Measurements from ENCODE around the gene LRRC71.
"Not testable (repeated sequence)": the region's sequence is repeated elsewhere in the genome, so short reads cannot be mapped to it uniquely, and the experiment has no call there.

LRRC71 gene

DNA sequence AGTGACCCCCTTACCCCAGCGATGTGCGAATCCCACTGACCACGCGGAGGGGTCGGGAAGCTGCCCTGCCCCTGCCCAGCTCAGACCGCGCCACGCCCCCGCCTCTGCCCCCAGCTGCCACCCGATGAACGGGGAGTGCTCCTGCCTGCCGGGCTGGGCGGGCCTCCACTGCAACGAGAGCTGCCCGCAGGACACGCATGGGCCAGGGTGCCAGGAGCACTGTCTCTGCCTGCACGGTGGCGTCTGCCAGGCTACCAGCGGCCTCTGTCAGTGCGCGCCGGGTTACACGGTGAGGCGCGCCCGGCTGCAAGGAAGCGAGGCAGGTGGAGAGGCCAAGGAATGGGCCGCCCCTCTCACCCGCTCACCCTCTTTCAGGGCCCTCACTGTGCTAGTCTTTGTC is 11.9 kb upstream of the LRRC71 start:
- DNase-seq: no peak

GRCh38 chr1:156908955-156909354 is 11.5 kb upstream of the LRRC71 start:
- no peak for DNase-seq

DNA sequence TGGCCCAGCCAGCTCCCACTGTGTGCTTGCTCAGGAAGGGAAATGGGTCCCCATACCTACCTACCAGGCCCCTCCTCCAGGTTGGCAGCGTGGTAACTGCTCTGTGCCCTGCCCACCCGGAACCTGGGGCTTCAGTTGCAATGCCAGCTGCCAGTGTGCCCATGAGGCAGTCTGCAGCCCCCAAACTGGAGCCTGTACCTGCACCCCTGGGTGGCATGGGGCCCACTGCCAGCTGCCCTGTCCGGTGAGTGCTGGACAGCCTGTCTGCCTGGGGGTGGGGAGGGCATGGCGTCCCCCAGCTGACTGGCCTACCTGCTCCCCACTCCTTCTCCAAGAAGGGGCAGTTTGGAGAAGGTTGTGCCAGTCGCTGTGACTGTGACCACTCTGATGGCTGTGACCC is 10.8 kb upstream of the LRRC71 start:
- DNase-seq: no peak

DNA sequence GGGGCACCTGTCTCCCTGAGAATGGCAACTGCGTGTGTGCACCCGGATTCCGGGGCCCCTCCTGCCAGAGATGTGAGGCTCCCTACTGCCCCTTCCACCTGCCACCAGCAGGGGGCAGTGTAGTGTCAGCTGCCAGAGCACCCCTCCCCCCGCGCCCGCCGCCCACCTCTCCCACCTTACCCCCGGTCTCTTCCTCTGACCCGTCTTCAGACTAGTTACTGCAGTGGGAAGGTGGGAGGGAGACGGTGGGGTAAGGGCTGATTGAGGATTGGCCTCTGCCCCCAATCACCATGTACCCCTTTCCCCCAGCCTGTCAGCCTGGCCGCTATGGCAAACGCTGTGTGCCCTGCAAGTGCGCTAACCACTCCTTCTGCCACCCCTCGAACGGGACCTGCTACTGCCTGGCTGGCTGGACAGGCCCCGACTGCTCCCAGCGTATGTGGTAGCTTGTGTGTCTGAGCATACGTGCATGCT is 10.1 kb upstream of the LRRC71 start:
- DNase-seq: no peak

DNA sequence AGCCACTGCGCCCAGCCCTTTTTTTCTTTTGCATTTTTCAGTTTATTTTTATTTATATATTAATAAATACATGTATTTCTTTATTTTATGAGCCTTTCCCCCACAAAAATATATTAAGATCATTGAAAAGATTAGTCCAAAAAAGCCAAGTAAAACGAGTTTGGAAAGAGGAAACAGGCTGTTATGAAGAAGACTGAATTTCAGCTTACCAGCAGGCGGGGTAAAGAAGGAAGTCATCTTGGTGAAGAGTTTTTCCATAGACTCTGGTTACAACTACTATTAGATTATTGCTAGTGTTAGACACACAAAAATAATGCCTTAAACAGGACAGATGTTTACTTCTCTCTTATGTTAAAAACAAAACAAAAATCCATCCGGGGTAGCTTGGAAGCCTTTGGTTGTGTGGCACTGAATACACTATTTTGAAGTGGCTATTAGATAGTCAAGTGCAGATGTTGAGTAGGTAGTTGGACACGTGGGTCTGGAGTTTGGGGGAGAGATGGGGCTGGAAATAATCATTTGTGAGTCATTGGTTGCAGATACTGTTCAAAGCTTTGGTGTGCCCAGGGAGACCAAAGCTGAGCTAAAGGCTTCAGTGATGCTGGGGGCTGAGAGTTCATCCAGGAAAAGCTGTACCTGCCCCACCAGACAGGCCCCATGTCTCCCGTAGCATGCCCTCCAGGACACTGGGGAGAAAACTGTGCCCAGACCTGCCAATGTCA is 8.7 kb upstream of the LRRC71 start:
- no peak for DNase-seq

DNA sequence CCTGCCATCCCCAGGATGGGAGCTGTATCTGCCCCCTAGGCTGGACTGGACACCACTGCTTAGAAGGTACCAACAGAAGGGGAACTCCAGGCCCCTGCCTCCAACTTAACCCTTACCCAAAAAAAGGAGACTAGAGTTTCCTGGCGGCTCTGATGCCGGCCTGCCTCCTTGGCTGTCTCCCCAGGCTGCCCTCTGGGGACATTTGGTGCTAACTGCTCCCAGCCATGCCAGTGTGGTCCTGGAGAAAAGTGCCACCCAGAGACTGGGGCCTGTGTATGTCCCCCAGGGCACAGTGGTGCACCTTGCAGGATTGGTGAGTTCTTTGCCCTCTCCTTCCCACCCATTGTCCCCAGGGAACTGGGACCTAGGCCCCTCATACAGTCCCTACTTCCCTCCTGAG is 8.1 kb upstream of the LRRC71 start:
- DNase-seq: no peak

GRCh38 chr1:156912861-156913808 is 7.3 kb upstream of the LRRC71 start:
- no peak for DNase-seq

- no peak for DNase-seq
Measured at GRCh38 chr1:156913809-156914387, 6.5 kb upstream of the LRRC71 start.

- no peak for DNase-seq
Measured at GRCh38 chr1:156914440-156914856, 6.0 kb upstream of the LRRC71 start.

DNA sequence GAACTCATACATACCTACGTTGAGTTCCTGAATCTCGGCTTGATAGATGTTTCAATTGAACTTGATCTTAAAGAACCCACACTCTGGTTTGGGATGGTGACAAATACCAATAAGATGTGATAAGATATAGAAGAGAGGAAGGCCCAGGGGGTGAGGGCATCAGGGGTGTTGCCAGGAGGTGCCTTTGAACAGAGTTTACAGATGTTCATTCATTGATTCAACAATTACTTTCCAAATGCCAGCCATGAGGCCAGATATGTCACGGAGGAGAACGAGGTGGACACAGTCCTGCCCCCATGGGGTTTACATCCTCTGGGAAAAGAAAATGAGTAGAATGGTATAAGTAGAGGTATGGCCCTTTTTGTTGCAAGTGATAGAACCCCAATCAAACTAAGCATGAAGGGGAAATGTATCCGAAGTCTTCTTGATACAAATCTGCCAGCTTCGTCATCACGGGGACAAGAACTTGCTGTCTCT is 659 bp downstream of the LRRC71 start:
- no peak for DNase-seq

- no peak for DNase-seq
Measured at GRCh38 chr1:156922986-156923669, 2.7 kb downstream of the LRRC71 start.

DNA sequence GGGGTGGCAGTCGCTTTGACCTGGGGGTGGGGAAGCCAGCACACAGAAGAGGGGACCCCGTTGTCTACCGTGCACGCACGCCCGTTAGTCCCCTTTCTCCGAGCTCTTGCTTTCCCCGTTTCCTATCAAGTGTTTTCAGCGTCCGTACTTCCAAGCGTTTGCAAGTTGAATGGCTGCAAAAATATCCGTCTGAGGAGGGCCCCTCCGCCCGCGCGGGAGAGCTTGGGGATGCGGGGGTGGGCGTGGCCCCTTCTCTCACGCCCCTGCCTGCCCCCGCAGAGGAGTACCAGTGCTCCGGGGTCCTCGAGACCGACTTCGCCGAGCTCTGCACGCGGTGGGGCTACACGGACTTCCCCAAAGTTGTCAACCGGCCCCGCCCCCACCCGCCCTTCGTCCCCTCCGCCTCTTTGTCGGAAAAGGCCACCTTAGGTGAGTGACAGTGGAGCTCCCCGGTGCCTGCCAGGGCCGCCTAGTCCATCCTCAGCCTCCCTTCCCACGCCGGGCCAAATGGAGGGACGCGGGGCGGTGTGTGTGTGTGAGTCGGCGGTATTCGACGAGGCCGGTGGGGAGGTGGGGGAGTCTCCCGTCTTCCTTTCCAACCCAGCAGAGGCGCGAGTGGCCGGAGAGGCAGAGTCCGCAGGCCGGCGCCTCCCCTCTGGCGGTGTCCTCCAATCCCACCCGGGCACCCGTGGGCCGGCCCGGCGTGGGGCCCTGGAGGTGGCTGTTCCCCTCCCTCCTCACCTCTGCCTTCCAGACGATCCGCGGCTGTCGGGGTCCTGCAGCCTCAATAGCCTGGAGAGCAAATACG is 3.4 kb downstream of the LRRC71 start:
- no peak for DNase-seq

DNA sequence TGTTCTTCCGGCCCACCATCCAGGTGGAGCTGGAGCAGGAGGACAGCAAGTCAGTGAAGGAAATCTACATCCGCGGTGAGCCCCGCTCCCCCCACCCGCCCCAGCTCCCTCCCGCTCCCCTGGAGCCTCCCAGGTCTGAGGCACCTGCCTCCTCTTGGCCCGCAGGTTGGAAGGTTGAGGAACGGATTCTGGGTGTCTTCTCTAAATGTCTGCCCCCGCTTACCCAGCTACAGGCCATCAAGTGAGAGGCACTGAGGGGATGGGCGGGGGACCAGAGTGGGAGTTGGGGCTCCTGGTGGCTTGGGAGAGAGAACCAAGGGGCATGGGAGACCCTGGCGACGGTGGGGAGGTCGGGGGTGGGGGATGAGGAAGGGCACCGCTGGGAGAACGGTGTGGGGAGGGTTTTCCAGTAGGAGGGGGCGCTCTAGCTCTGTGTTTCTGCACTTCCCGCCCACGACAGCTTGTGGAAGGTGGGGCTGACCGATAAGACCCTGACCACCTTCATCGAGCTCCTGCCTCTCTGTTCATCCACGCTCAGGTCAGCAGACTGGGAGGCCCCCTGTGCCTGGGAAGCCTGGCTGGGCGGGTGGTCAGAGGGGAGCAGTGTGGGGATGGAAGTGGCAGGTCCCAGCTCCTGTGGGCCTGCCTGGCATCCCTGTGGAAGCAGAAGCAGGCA is 4.2 kb downstream of the LRRC71 start:
- DNase-seq: no peak

- no peak for DNase-seq
Measured at GRCh38 chr1:156925154-156926010, 5.0 kb downstream of the LRRC71 start.

- no peak for DNase-seq
Measured at GRCh38 chr1:156926175-156926574, 5.7 kb downstream of the LRRC71 start.

DNA sequence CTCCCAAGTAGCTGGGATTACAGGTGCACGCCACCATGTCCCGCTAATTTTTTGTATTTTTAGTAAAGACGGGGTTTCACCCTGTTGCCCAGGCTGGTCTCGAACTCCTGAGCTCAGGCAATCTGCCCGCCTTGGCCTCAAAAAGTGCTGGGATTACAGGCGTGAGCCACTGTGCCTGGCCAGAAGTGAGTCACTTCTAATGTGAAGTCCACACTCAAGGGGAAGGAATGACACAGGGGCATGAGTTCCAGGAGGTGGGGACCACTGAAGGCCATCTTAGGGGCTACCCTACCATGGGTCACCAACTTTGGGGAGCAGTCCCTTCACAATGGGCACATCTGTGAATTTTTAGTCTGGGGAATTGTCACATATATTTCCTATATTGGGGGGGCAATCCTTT is 6.3 kb downstream of the LRRC71 start:
- not testable (repeated sequence) for DNase-seq

DNA sequence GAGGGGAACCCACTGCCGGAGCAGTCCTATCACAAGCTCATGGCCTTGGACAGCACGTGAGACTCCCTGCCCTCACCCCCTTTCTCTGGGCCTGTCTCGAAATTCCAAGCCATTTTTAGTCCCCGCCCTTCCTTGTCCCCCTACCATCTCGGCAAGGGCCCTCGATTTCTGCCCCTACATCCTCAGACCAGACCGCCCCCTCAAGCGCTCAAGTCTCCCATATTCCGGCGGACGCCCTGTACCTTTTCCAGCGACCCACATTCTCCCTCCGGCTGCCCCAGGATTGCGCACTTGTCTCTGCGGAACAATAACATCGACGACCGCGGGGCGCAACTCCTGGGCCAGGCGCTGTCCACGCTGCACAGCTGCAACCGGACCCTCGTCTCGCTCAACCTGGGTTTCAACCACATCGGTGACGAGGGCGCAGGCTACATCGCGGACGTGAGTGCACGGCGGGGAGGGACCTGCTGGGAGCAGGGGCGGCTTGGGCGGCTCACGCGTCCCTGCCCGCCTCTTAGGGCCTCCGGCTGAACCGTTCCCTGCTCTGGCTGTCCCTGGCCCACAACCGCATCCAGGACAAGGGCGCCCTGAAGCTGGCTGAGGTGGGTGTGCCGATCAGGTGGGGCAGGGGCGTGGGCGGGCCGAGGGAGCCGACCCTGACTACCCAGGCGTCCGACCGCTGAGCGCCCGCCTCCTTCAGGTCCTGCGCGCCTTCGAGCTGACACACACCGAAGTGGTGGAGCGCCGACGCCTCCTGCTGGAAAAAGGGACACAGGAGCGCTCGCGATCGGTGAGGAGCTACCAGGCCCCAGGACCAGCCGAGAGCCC is 7.0 kb downstream of the LRRC71 start:
- no peak for DNase-seq

GRCh38 chr1:156928043-156928602 is 7.7 kb downstream of the LRRC71 start:
- DNase-seq: no peak
